HG03439 (cell line): ENCODE results near the gene PAFAH1B1.
"Not testable (repeated sequence)": the region's sequence is repeated elsewhere in the genome, so short reads cannot be mapped to it uniquely, and the experiment has no call there.

Experiments used
- ATAC-seq: cut with Tn5 transposase; IDR thresholded peaks from one replicate; pipeline ENCODE4 v1.9.1; 2021; ENCODE audit warnings: mild to moderate bottlenecking, moderate library complexity; ENCODE audit not compliant: unreplicated experiment

PAFAH1B1 gene

GRCh38 chr17:2593821-2594721 is 617 bp downstream of the PAFAH1B1 start:
- ATAC-seq: peak; percentile 48

DNA sequence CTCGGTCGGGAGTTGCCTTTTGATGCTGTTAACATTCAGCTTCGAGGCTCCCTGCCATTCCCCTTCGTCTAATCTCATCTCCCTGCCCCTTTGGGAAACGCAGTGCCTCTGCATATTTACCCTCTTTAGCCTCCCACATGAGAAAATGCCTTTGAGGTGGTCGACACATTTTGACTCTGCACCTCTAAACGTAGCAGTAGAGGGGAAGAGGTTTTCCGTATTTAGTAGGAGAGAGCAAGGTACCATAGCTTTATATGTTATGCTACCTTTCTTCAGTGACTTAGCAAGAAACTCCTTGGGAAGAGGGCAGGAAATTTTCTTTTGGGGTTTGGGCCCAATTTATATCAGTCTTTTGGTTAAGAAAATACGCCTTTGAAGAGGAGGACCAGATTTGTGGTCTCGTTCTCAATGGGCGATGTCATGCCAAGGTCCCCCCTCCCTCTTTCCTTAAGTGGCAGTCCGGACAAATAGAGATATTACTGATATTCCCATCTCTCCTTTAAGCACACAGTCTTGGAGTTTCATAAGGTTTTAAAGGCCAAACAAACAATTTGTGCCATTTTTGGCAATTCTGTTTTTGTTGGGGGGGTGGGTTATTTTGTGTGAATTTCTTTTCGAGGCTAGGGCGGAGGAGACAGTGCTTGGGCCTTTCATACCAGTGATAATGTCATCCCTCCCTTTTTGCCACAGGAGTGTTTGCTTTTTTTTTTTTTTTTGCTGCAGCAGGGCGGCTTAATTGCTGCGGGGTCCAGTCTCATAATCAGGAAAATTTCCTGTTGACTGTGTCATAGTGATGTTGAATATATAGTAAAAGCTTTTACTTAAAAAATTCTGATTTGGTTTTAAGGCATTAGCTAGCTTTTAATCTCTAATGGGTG is 1.5 kb downstream of the PAFAH1B1 start:
- no peak for ATAC-seq

DNA sequence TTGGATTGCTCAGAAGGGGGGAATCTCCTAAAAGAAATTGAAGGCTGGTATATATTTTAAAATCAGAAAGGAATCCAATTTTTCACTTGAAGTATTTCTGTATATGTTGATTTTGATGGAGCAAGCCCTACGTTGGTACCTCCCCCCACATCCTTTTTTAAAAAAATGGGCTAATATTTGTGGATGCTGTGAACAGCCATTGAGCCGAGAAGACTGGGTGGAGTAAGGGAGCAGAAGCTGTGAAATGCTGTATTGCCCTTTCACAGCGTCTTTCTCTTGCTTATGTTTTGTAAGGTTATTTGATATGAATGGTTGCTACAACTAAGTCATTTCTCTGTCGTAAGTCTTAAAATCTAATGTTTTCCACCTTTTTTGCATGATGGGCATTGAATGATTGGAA is 2.3 kb downstream of the PAFAH1B1 start:
- ATAC-seq: no peak

DNA sequence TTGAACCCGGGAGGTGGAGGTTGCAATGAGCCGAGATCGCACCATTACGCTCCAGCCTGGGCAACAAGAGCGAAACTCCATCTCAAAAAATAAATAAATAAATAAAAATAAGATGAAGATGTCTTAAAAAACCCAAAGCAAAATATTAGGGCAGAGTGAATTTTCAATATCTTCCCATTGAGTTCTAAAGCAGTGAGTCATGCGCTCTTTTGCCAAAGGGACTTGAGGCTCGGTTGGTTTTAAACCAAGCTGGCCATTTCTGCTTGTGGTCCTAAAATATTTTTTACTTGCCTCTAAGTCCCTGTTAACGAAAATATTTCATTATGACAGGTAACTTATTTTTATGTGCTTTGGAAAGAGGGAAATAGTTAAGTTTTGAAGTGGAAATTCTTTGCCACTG is 4.7 kb downstream of the PAFAH1B1 start:
- ATAC-seq: no peak

GRCh38 chr17:2602597-2603017 is 9.2 kb downstream of the PAFAH1B1 start:
- ATAC-seq: no peak

- no peak for ATAC-seq
These were observed 15.0 kb downstream of the PAFAH1B1 start for GRCh38 chr17:2608350-2608913.

GRCh38 chr17:2609091-2609490 is 15.6 kb downstream of the PAFAH1B1 start:
- ATAC-seq: no peak

DNA sequence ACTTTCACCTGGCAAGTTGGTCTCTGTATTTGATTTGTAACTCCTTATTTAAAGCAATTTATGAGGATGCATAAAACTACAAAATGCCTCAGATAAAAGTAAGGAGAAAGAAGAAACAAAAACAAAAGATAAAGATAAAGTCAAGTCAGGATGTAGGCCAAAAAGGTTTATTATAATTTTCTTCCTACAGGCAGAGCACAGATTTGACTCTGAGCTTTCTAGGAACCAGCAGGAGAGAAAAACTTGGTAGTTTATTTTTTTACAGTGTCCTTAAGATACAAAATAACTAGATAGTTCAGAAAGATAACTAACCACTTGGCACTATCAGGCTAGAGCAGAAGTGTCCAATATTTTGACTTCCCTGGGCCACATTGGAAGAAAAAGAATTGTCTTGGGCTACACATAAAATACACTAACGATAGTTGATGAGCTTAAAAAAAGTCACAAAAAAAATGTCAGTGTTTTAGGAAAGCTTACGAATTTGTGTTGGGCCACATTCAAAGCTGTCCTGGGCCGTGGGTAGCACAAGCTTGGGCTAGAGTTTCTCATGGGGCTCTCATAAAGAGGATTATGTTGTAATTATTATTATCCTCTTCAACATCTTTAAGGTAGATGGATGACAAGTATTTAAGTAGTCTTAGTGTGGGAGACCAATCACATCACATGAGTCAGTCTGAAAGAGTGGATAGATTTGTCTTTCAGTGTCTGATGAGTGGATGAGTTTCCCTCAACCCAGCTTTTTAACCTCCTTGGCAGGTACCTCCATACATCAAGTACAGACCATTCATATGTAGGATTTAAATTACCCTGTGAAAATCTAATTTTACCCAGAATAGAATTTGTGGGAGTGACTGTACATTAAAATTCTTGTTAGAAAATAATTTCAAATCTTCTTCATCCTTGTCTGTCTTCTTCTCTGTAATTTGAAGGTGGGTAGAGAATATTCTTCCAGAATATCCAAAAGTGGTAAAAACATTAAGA is 17.0 kb downstream of the PAFAH1B1 start:
- no peak for ATAC-seq

GRCh38 chr17:2611627-2612026 is 18.2 kb downstream of the PAFAH1B1 start:
- no peak for ATAC-seq

DNA sequence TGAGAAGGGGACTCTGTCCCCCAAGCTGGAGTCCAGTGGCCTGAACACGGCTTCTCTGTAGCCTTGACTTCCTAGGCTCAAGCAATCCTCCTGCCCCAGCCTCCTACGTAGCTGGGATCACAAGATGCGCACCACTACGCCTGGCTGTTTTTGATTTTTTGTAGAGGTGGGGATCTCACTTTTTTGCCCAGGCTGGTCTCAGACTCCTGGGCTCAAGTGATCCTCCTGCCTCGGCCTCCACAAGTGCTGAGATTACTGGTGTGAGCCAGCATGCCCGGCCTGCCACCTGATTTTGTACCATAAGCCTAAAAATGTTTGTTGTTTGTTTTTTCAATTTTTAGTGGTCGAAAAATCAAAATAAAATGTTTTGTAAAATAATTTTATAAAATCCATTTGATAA is 19.2 kb downstream of the PAFAH1B1 start:
- ATAC-seq: no peak

GRCh38 chr17:2613089-2613808 is 19.8 kb downstream of the PAFAH1B1 start:
- ATAC-seq: no peak

- ATAC-seq: no peak
These were observed 22.4 kb downstream of the PAFAH1B1 start for GRCh38 chr17:2615882-2616281.

GRCh38 chr17:2621241-2621640 is 27.8 kb downstream of the PAFAH1B1 start:
- ATAC-seq: no peak

DNA sequence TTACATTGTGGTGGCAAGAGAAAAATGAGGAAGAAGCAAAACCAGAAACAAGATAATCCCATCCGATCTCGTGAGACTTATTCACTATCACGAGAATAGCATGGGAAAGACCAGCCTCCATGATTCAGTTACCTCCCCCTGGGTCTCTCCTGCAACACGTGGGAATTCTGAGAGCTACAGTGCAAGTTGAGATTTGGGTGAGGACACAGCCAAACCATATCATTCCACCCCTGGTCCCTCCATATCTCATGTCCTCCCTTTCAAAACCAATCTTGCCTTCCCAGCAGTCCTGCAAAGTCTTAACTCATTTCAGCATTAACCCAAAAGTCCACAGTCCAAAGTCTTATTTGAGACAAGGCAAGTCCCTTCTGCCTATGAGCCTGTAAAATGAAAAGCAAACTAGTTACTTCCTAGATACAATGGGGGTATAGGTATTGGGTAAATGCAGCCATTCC is 28.5 kb downstream of the PAFAH1B1 start:
- not testable (repeated sequence) for ATAC-seq

DNA sequence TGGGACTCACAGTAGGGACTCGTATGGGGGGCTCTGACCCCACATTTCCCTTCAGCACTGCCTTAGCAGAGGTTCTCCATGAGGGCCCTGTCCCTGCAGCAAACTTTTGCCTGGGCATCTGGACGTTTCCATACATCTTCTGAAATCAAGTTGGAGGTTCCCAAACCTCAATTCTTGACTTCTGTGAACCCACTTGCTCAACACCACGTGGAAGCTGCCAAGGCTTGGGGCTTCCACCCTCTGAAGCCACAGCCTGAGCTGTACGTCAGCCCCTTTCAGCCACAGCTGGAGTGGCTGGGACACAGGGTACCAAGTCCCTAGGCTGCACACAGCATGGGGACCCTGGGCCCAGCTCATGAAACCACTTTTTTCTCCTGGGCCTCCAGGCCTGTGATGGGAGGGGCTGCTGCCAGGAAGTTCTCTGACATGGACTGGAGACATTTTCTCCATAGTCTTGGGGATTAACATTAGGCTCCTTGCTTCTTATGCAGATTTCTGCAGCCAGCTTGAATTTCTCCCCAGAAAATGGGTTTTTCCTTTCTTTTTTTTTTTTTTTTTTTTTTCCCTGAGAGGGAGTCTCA is 29.4 kb downstream of the PAFAH1B1 start:
- ATAC-seq: not testable (repeated sequence)

GRCh38 chr17:2624292-2624731 is 30.9 kb downstream of the PAFAH1B1 start:
- ATAC-seq: no peak

DNA sequence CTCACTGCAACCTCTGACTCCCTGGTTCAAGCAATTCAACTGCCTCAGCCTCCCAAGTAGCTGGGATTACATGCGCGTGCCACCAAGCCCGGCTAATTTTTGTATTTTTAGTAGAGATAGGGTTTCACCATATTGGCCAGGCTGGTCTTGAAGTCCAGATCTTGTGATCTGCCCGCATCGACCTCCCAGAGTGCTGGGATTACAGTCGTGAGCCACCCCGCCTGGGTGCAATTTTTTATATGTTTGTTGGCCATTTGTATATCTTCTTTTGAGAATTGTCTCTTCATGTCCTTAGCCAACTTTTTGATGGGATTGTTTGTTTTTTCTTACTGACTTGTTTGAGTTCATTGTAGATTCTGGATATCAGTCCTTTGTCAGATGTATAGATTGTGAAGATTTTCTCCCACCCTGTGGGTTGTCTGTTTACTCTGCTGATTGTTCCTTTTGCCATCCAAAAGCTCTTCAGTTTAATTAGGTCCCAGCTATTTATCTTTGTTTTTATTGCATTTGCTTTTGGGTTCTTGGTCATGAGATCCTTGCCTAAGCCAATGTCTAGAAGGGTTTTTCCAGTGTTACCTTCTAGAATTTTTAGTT is 33.3 kb downstream of the PAFAH1B1 start:
- ATAC-seq: not testable (repeated sequence)

- not testable (repeated sequence) for ATAC-seq
These were observed 35.5 kb downstream of the PAFAH1B1 start for GRCh38 chr17:2628922-2629321.

DNA sequence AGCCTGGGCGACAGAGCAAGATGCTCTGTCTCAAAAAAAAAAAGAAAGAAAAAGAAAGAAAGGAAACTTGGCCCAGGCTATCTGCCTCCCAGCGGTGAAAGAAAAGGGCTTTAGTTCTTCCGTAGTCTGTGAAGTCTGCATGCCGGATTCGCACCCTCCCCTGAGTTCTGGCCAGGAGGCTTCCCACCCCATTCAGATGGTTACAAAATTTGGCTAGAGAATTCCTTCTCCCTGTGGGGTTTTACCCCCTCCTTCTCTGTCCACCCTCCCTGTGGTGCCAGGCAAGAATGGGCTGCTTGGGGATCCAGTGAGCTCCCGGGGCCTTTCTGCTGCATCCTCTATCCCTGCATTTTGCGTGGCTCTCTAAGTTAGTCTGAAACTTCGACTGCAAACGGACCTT is 37.8 kb downstream of the PAFAH1B1 start:
- no peak for ATAC-seq
